Measurements from ENCODE around the gene WDR45.

The WDR45 gene

GRCh38 chrX:49089553-49089952 is 9.9 kb upstream of the WDR45 start:
- no peak for TF ChIP-seq CTCF (IDR thresholded peaks at IDR 0.05; ENCODE audit: low read depth, low read length)
- H3K36me3 ChIP-seq = no peaks in the 10 kb centered on the region
- no peaks in the 10 kb centered on the region for H3K27me3 ChIP-seq
- no peaks in the 10 kb centered on the region for H3K9me3 ChIP-seq
- H3K4me3 ChIP-seq (ENCODE audit: low read depth, low read length) = no peak overlapping the region
- no peaks in the 10 kb centered on the region for H3K4me1 ChIP-seq
- no peak for DNase-seq

- DNase-seq = no peak
- Histone ChIP-seq H3K4me3 (ENCODE audit: low read depth, low read length) (no peak overlapping the region), H3K27me3 (no peaks in the 10 kb centered on the region), H3K9me3 (no peaks in the 10 kb centered on the region), H3K36me3 (no peaks in the 10 kb centered on the region), H3K4me1 (no peaks in the 10 kb centered on the region)
- TF ChIP-seq CTCF (IDR thresholded peaks at IDR 0.05; ENCODE audit: low read depth, low read length) = no peak
Observed at GRCh38 chrX:49082271-49082871, 2.7 kb upstream of the WDR45 start.

- Histone ChIP-seq H3K27me3 (no peaks in the 10 kb centered on the region), H3K9me3 (no peaks in the 10 kb centered on the region), H3K36me3 (no peaks in the 10 kb centered on the region), H3K4me3 (ENCODE audit: low read depth, low read length) (no peak overlapping the region), H3K4me1 (no peaks in the 10 kb centered on the region)
- no peak for DNase-seq
- TF ChIP-seq CTCF (IDR thresholded peaks at IDR 0.05; ENCODE audit: low read depth, low read length) = no peak
Observed at GRCh38 chrX:49077941-49078340, 1.7 kb downstream of the WDR45 start.

GRCh38 chrX:49075347-49075746 is 4.3 kb downstream of the WDR45 start:
- Histone ChIP-seq H3K9me3 (no peaks in the 10 kb centered on the region), H3K27me3 (no peaks in the 10 kb centered on the region), H3K4me1 (no peaks in the 10 kb centered on the region), H3K4me3 (ENCODE audit: low read depth, low read length) (no peak overlapping the region), H3K36me3 (no peaks in the 10 kb centered on the region; the same call in 1 of the 2 replicates)
- 0 out of 2 replicates have a peak, but pooled peaks have one; percentile 6 for TF ChIP-seq CTCF (IDR thresholded peaks at IDR 0.05; ENCODE audit: low read depth, low read length)
- no peak for DNase-seq

GRCh38 chrX:49073601-49074575 is 5.8 kb downstream of the WDR45 start, which contains the start of gene PRAF2:
Gene PRAF2 (minus strand): TSS chrX:49074002. CDS start chrX:49073987, 15 bp downstream.
- H3K4me1 ChIP-seq = no peaks in the 10 kb centered on the region
- H3K36me3 ChIP-seq = no peaks in the 10 kb centered on the region; the same call in 1 of the 2 replicates
- H3K27me3 ChIP-seq = no peaks in the 10 kb centered on the region
- TF ChIP-seq CTCF (IDR thresholded peaks at IDR 0.05; ENCODE audit: low read depth, low read length) = no peak
- no peaks in the 10 kb centered on the region for H3K9me3 ChIP-seq
- H3K4me3 ChIP-seq (ENCODE audit: low read depth, low read length) = peak within 1 kb of the TSS; percentile 76
- peak; percentile 92 for DNase-seq

Measured in BE2C (cell line).